SU-DHL-6 (cell line): ENCODE data around the gene SMOC2.

Source experiments
- EZH2phosphoT487 ChIP-seq: fragments of 200-600 bp; sonication (generic), shearing (Covaris generic); conservative IDR thresholded peaks from 2 replicates; pipeline ENCODE4 v1.6.1; 2018; ENCODE audit warnings: mild to moderate bottlenecking, antibody characterized with exemption, low read length, moderate library complexity, mixed read lengths
- TF ChIP-seq, protein P1 (sequence below): fragments of 200-600 bp; sonication (generic); IDR thresholded peaks from one replicate; pipeline ENCODE4 v1.5.1; 2017; ENCODE audit warnings: antibody characterized with exemption, mild to moderate bottlenecking, low read length, moderate library complexity; ENCODE audit not compliant: insufficient read depth, poor library complexity, severe bottlenecking

DNA sequence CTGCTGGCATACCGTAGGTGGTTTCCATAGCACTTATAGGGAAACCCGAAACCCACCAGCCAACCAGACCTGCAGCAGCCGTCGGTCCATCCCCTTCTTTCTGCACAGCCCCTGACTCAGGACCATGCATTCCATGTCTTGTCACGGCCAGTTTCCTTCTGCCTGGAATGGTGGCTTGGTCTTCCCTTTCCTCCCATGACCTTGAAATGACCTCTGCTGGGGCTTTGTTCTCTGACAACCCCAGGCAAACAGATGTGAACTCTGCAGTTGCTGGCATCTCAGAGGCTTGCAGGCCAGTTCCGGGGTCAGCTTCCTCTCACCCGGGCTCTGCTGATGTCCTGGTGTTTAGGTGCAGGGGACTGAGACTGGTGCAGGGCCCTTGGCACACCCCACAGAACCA is 250.8 kb downstream of the SMOC2 start:
- TF ChIP-seq EZH2phosphoT487: no peak
- TF ChIP-seq, protein P1, sequence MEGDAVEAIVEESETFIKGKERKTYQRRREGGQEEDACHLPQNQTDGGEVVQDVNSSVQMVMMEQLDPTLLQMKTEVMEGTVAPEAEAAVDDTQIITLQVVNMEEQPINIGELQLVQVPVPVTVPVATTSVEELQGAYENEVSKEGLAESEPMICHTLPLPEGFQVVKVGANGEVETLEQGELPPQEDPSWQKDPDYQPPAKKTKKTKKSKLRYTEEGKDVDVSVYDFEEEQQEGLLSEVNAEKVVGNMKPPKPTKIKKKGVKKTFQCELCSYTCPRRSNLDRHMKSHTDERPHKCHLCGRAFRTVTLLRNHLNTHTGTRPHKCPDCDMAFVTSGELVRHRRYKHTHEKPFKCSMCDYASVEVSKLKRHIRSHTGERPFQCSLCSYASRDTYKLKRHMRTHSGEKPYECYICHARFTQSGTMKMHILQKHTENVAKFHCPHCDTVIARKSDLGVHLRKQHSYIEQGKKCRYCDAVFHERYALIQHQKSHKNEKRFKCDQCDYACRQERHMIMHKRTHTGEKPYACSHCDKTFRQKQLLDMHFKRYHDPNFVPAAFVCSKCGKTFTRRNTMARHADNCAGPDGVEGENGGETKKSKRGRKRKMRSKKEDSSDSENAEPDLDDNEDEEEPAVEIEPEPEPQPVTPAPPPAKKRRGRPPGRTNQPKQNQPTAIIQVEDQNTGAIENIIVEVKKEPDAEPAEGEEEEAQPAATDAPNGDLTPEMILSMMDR: no peak
